Parathyroid adenoma (tissue), 2 donors: ENCODE measurements around the gene LANCL2.

Experiments
- H2AFZ ChIP-seq: fragments of 300-600 bp; sonication (generic); one replicate; pipeline ENCODE4 v1.7.0; 2017; ENCODE audit warnings: antibody characterized with exemption, mild to moderate bottlenecking
- H3K27ac ChIP-seq: fragments of 300-600 bp; sonication (generic); one replicate; pipeline ENCODE4 v1.7.0; 2017
- H3K27me3 ChIP-seq: fragments of 300-600 bp; sonication (generic); one replicate; pipeline ENCODE4 v1.7.0; 2017; ENCODE audit warnings: low read length; ENCODE audit not compliant: control insufficient read depth, insufficient read depth
- H3K36me3 ChIP-seq: fragments of 300-600 bp; sonication (generic); one replicate; pipeline ENCODE4 v1.7.0; 2017; ENCODE audit warnings: low read length; ENCODE audit not compliant: control insufficient read depth, insufficient read depth
- H3K4me1 ChIP-seq: fragments of 300-600 bp; sonication (generic); one replicate; pipeline ENCODE4 v1.7.0; 2017; ENCODE audit warnings: control low read depth
- H3K4me2 ChIP-seq: fragments of 300-600 bp; sonication (generic); one replicate; pipeline ENCODE4 v1.7.0; 2017; ENCODE audit warnings: low read length
- H3K4me3 ChIP-seq: fragments of 300-600 bp; sonication (generic); one replicate; pipeline ENCODE4 v1.7.0; 2017; ENCODE audit warnings: low read depth, low read length
- H3K79me2 ChIP-seq: fragments of 300-600 bp; sonication (generic); one replicate; pipeline ENCODE4 v1.7.0; 2017; ENCODE audit warnings: control low read depth
- H3K9ac ChIP-seq: fragments of 300-600 bp; sonication (generic); one replicate; pipeline ENCODE4 v1.7.0; 2017; ENCODE audit warnings: mild to moderate bottlenecking
- H3K9me3 ChIP-seq: fragments of 300-600 bp; sonication (generic); one replicate; pipeline ENCODE4 v1.7.0; 2017; ENCODE audit warnings: low read length; ENCODE audit not compliant: control insufficient read depth
- TF ChIP-seq, protein P1 (sequence below): fragments of 300-600 bp; sonication (generic); IDR thresholded peaks from one replicate; pipeline ENCODE4 v1.7.0; 2017; ENCODE audit warnings: antibody characterized with exemption, mild to moderate bottlenecking
- donor health status: primary hyperparathyroidism.

Gene LANCL2

GRCh38 chr7:55381696-55382095 lies 16.6 kb downstream of the LANCL2 start:
- no peak overlapping the region for H2AFZ ChIP-seq
- no peaks in the 10 kb centered on the region for H3K27me3 ChIP-seq
- TF ChIP-seq, protein P1, sequence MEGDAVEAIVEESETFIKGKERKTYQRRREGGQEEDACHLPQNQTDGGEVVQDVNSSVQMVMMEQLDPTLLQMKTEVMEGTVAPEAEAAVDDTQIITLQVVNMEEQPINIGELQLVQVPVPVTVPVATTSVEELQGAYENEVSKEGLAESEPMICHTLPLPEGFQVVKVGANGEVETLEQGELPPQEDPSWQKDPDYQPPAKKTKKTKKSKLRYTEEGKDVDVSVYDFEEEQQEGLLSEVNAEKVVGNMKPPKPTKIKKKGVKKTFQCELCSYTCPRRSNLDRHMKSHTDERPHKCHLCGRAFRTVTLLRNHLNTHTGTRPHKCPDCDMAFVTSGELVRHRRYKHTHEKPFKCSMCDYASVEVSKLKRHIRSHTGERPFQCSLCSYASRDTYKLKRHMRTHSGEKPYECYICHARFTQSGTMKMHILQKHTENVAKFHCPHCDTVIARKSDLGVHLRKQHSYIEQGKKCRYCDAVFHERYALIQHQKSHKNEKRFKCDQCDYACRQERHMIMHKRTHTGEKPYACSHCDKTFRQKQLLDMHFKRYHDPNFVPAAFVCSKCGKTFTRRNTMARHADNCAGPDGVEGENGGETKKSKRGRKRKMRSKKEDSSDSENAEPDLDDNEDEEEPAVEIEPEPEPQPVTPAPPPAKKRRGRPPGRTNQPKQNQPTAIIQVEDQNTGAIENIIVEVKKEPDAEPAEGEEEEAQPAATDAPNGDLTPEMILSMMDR = no peak
- H3K4me1 ChIP-seq = no peaks in the 10 kb centered on the region
- H3K79me2 ChIP-seq = peaks cover 43% of the 10 kb centered on the region
- no peak overlapping the region for H3K4me2 ChIP-seq
- no peak overlapping the region for H3K27ac ChIP-seq
- no peak overlapping the region for H3K9ac ChIP-seq
- no peaks in the 10 kb centered on the region for H3K9me3 ChIP-seq
- H3K4me3 ChIP-seq = no peak overlapping the region
- H3K36me3 ChIP-seq = no peaks in the 10 kb centered on the region

DNA sequence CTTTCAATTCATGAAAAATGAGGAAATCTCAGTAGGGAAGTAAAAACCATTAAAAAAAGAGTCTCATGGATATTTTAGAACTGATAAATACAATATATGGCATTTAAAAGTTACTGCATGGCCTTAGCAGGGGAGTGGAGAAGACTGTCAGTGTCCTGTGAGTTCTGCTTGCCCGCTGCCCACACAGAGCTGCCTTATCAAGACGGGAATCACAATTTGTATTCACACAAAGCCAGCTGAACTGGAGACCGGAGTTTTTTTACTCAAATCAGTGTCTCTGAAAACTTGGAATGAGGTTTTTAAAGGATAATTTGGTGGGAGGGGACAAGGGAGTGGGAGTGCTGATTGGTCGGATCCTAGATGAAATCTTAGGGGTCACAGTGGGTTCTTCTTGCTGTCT lies 17.1 kb downstream of the LANCL2 start:
- TF ChIP-seq, protein P1 = no peak
- Histone ChIP-seq H3K79me2 (peaks cover 41% of the 10 kb centered on the region), H2AFZ (no peak overlapping the region), H3K27ac (no peak overlapping the region), H3K4me1 (no peaks in the 10 kb centered on the region), H3K36me3 (no peaks in the 10 kb centered on the region), H3K4me2 (no peak overlapping the region), H3K27me3 (no peaks in the 10 kb centered on the region), H3K4me3 (no peak overlapping the region), H3K9ac (no peak overlapping the region), H3K9me3 (no peaks in the 10 kb centered on the region)

- H3K36me3 ChIP-seq = no peaks in the 10 kb centered on the region
- no peaks in the 10 kb centered on the region for H3K9me3 ChIP-seq
- no peaks in the 10 kb centered on the region for H3K4me1 ChIP-seq
- H2AFZ ChIP-seq = no peak overlapping the region
- no peak overlapping the region for H3K4me3 ChIP-seq
- H3K79me2 ChIP-seq = peaks cover 10% of the 10 kb centered on the region
- no peak overlapping the region for H3K9ac ChIP-seq
- H3K4me2 ChIP-seq = no peak overlapping the region
- H3K27me3 ChIP-seq = no peaks in the 10 kb centered on the region
- TF ChIP-seq, protein P1 = no peak
- H3K27ac ChIP-seq = no peak overlapping the region
These were observed 21.4 kb downstream of the LANCL2 start for GRCh38 chr7:55386541-55386940.

DNA sequence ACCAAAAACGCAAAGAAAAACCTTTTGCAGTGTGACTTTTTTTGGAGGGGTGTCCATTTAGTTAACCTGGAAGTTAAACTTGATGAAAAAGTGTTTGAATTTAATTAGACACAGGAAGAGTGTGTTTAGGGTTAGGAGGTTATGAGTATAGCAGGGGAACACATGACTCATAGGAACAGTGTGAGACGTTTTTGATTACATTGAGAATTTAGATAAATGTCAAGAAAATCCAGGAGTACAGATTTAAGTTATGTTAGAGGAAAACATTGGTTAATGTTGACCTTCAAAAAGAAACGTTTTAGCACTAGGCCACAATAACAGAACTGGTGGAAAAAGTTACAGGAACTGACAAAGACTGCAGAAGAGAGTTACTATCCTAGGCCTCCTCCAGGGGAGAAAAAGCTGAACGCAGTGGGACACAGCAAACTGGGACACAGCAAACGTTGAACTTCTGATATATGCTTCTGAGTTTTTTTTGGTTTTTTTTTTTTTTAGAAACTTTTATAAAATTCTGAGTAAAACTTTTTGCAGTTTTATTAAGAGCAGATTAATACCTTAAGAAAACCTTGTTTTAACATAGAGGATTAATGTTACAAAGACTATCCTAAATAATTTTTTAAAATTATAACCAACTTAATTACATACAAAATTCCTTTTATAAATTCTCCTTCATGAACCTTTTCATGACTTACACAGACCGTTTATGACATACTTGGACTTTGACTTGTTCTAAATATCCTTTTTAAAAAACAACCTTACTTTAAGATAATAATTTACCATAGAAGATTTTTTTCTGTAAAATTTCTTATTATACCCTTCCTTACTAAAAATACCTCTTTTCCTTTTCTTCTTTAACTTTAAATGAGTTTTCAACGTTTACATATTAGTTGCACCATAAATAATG lies 22.2 kb downstream of the LANCL2 start:
- peaks cover 7% of the 10 kb centered on the region for H3K79me2 ChIP-seq
- no peak overlapping the region for H3K4me3 ChIP-seq
- H3K27ac ChIP-seq = no peak overlapping the region
- H3K9ac ChIP-seq = no peak overlapping the region
- TF ChIP-seq, protein P1 = no peak
- no peak overlapping the region for H2AFZ ChIP-seq
- no peaks in the 10 kb centered on the region for H3K27me3 ChIP-seq
- no peaks in the 10 kb centered on the region for H3K36me3 ChIP-seq
- H3K4me1 ChIP-seq = no peaks in the 10 kb centered on the region
- H3K9me3 ChIP-seq = no peaks in the 10 kb centered on the region
- no peak overlapping the region for H3K4me2 ChIP-seq
